ENCODE measurements around the gene NWD2. TPM values are rescaled to one million over a fixed set of nuclear protein-coding genes. Genes with fewer than 3 reads are reported as not detected.

NWD2 gene
- total and polyA plus RNA-seq, 9 of the 15 experiments (the other 6 are each of a cell fraction or from before 2014, with no cell fraction given) = not detected

DNA sequence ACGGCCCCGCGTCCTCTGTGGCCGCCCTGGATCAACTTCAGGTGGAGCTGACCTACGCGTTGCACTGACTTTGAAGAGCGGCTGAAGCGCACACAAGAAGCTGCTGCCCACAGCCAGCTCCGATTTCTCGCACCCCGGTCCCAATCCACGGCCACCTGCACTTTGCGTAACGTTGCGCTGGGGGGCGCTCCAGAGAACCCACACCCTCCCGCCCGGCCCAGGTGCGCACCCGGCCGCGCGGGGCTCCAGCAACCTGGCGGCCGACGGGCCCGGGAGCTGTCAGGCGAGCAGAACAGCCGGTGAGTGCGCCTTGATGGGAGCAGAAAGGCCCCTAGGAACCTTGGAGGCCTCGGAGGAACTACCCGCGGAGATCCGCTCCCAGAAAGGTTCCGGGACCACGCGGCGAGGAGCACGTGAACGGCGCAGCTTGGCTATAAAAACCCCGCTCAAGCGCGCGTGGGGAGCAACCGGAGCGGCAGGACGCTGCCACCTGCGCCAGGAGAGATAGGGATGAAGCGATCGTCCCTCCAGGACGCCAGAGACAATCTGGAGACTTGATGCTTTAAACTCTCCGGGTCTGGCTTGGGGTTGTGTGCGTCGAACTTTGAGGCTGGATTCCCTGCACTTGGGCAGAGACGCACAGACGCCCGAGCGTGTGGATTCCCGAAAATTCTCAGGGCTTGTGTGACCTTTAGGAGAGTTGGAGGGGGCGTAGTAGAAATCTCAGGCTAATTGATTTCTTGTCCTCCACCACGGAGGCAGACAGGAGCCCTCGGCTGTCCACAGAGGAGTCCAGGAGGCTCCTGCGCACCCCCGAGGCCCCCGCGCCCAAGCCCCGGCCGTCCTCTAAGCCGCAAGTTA lies 591 bp upstream of the NWD2 start (continued):
- TF ChIP-seq, protein P1, sequence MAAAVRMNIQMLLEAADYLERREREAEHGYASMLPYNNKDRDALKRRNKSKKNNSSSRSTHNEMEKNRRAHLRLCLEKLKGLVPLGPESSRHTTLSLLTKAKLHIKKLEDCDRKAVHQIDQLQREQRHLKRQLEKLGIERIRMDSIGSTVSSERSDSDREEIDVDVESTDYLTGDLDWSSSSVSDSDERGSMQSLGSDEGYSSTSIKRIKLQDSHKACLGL (CRISPR knock-in tag; IDR thresholded peaks at IDR 0.05; ENCODE audit: borderline replicate concordance, poor library complexity, severe bottlenecking) = no peak
- no peak for TF ChIP-seq ZNF134 (CRISPR knock-in tag; conservative IDR thresholded peaks at IDR 0.05)
- no peak for TF ChIP-seq SLC30A9 (CRISPR knock-in tag; IDR thresholded peaks at IDR 0.05)

DNA sequence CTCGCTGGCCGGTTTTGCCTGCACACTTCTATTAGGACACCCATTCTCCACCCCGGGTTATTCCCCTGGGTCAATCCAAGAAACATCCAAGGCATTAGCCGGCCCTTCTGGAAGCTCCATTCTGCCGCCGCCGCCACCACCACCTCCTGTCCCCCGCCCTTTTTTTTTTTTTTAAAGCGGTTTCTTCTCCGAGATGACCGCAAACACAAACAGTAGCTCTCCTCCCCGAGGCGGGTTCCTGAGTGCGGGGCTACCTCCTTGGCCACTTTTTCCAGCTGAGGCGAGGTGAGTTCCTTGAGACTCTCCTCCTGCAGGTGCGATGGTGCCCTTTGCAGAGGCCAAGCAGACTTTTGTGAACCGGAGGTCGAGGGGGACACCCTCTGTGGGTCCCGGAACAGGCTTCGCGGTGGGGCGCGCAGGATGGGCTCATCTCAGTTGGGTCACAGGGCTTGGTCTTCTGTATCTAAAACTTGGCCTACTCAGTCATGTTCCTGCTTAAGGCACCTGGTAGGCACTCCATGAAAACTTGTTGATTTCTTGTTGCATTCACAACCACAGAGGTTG lies 930 bp downstream of the NWD2 start:
- Histone ChIP-seq H3K4me3 (no peak overlapping the region), H3K4me1 (replicated peaks in 1 of 2; ENCODE audit: control insufficient read depth in 2 of 2, insufficient read depth in 2 of 2, low read length in 2 of 2) (peaks cover 0 to 6% of the 10 kb centered on the region in 2 experiments; a peak in 1 of 5 replicates), H3K27ac (ENCODE audit: extremely low read depth, low read depth, low read length) (no peak overlapping the region), H3K79me2 (ENCODE audit: control insufficient read depth, insufficient read depth, low read length) (no peaks in the 10 kb centered on the region), H3K27me3 (ENCODE audit: control insufficient read depth in 2 of 2, insufficient read depth in 2 of 2, low read length in 2 of 2) (no peaks in the 10 kb centered on the region; a peak in 1 of 5 replicates), H4K20me1 (replicated peaks; ENCODE audit: control insufficient read depth, insufficient read depth, low read length) (no peaks in the 10 kb centered on the region), H3K36me3 (ENCODE audit: control insufficient read depth, insufficient read depth, low read length) (no peaks in the 10 kb centered on the region), H3K9ac (ENCODE audit: insufficient read depth in 1 of 2, low read depth in 2 of 2, low read length in 2 of 2) (no peak overlapping the region), H3K4me2 (ENCODE audit: insufficient read depth, low read length) (no peak overlapping the region), H3K9me1 (ENCODE audit: control insufficient read depth, insufficient read depth, low read length) (no peaks in the 10 kb centered on the region), H2AFZ (ENCODE audit: low read depth, low read length) (no peak overlapping the region), H3K9me3 (replicated peaks; ENCODE audit: control insufficient read depth, insufficient read depth, low read depth, low read length) (no peaks in the 10 kb centered on the region)
- no TSS peak for BruUV-seq (replicated peaks)
- WGBS (ENCODE audit: insufficient coverage, low coverage, missing lambda C conversion rate) = 13% methylated on average over 14 of the region's 23 CpGs
- no peak for ATAC-seq
- POLR2A ChIA-PET = no interaction called here
- in situ Hi-C loops (cut with MboI) = no loop called here
- intact Hi-C loops (cut with micrococcal nuclease) = no loop called here
- CTCF ChIA-PET (ENCODE audit: low intra/inter-chr PET ratio) = no interaction called here
- no peak for FAIRE-seq
- no peak for DNase-seq (ENCODE audit: extremely low read depth in 1 of 4, low spot score in 3 of 4)
- no peak for TF ChIP-seq RBFOX2 (IDR thresholded peaks at IDR 0.05; ENCODE audit: low read depth, low read length)
- no peak for TF ChIP-seq IRF1 (CRISPR knock-in tag; IDR thresholded peaks at IDR 0.05; ENCODE audit: borderline replicate concordance)
- TF ChIP-seq IFI16 (CRISPR knock-in tag; IDR thresholded peaks at IDR 0.05) = no peak
- TF ChIP-seq ESRRB (CRISPR knock-in tag; IDR thresholded peaks at IDR 0.05; ENCODE audit: borderline replicate concordance) = no peak
- TF ChIP-seq, protein P2, sequence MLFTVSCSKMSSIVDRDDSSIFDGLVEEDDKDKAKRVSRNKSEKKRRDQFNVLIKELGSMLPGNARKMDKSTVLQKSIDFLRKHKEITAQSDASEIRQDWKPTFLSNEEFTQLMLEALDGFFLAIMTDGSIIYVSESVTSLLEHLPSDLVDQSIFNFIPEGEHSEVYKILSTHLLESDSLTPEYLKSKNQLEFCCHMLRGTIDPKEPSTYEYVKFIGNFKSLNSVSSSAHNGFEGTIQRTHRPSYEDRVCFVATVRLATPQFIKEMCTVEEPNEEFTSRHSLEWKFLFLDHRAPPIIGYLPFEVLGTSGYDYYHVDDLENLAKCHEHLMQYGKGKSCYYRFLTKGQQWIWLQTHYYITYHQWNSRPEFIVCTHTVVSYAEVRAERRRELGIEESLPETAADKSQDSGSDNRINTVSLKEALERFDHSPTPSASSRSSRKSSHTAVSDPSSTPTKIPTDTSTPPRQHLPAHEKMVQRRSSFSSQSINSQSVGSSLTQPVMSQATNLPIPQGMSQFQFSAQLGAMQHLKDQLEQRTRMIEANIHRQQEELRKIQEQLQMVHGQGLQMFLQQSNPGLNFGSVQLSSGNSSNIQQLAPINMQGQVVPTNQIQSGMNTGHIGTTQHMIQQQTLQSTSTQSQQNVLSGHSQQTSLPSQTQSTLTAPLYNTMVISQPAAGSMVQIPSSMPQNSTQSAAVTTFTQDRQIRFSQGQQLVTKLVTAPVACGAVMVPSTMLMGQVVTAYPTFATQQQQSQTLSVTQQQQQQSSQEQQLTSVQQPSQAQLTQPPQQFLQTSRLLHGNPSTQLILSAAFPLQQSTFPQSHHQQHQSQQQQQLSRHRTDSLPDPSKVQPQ (CRISPR knock-in tag; IDR thresholded peaks at IDR 0.05; ENCODE audit: borderline replicate concordance) = no peak
- TF ChIP-seq ZNF197 (CRISPR knock-in tag; IDR thresholded peaks at IDR 0.05; ENCODE audit: low read depth) = no peak
- no peak for TF ChIP-seq HBP1 (CRISPR knock-in tag; IDR thresholded peaks at IDR 0.05)
- TF ChIP-seq E2F5 (CRISPR knock-in tag; IDR thresholded peaks at IDR 0.05) = no peak
- TF ChIP-seq XRCC4 (IDR thresholded peaks at IDR 0.05; ENCODE audit: extremely low read depth, insufficient read depth, insufficient read length) = no peak
- TF ChIP-seq SMARCE1 (IDR thresholded peaks at IDR 0.05) = no peak
